ENCODE measurements around the gene SPRING1. TPM values are rescaled to one million over a fixed set of nuclear protein-coding genes. Genes with fewer than 3 reads are reported as not detected.

Gene SPRING1
- total RNA-seq, 1 experiment from 2014 or later: 44.2 TPM

DNA sequence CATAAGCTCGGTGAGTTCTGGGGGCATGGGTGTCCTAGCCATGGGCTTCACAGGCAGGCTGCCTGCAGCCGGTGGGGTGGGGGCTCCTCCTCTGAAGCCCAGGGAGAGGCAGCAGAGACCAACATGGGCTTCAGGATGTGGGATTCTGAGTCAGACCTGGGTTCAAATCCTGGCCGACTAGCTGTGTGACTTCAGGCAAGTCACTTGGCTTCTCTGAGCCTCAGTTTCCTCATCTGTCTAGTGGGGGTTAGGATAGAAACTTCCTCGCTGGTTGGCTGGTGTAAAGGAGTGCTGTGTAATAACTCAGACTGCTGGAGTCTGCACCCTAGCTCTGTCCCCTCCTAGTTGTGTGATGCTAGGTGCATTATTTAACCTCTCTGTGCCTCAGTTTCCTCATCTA, 12.4 kb upstream of the SPRING1 start:
- Mint-ChIP-seq H3K4me3 (no peak overlapping the region), H3K4me1 (no peaks in the 10 kb centered on the region), H3K36me3 (ENCODE audit: insufficient read depth in 1 of 3, low read depth in 3 of 3) (peaks cover 17 to 49% (median 32%) of the 10 kb centered on the region in 3 experiments; a peak in 6 of 7 replicates), H3K27me3 (ENCODE audit: low read depth) (no peaks in the 10 kb centered on the region), H3K27ac (no peak overlapping the region), H3K9me3 (no peaks in the 10 kb centered on the region)
- no peak overlapping the region for H2BK120ac ChIP-seq (ENCODE audit: low read depth, low read length, poor library complexity, severe bottlenecking)
- no peak overlapping the region for H3K56ac ChIP-seq (ENCODE audit: insufficient read length, low read depth, low read length)
- H3K4ac ChIP-seq (ENCODE audit: low read depth, low read length): no peak overlapping the region
- H2BK20ac ChIP-seq (ENCODE audit: low read depth, low read length, poor library complexity, severe bottlenecking): no peak overlapping the region
- H3K18ac ChIP-seq (ENCODE audit: insufficient read length, low read depth, low read length): no peak overlapping the region
- H2BK5ac ChIP-seq (ENCODE audit: insufficient read length, low read length): no peak overlapping the region
- H2AK5ac ChIP-seq (ENCODE audit: insufficient read length, low read length): no peak overlapping the region
- H2BK12ac ChIP-seq (ENCODE audit: insufficient read length, low read depth, low read length): no peak overlapping the region
- no peaks in the 10 kb centered on the region for H3K9me3 ChIP-seq (ENCODE audit: control insufficient read depth, low read depth, low read length)
- no peak overlapping the region for H2AFZ ChIP-seq (ENCODE audit: low read length)
- H3K14ac ChIP-seq (ENCODE audit: insufficient read depth, low read length): no peak overlapping the region
- no CpG with 5 or more reads among the region's 4 CpGs for WGBS (ENCODE audit: extremely low coverage, insufficient read length, low lambda C conversion rate)
- no peak overlapping the region for H4K5ac ChIP-seq (ENCODE audit: insufficient read length, low read depth, low read length)
- H3K27me3 ChIP-seq (ENCODE audit: insufficient read depth, low read length): no peaks in the 10 kb centered on the region
- no peak overlapping the region for H3T11ph ChIP-seq (ENCODE audit: low read length)
- DNase-seq: no peak
- TF ChIP-seq, protein P1, sequence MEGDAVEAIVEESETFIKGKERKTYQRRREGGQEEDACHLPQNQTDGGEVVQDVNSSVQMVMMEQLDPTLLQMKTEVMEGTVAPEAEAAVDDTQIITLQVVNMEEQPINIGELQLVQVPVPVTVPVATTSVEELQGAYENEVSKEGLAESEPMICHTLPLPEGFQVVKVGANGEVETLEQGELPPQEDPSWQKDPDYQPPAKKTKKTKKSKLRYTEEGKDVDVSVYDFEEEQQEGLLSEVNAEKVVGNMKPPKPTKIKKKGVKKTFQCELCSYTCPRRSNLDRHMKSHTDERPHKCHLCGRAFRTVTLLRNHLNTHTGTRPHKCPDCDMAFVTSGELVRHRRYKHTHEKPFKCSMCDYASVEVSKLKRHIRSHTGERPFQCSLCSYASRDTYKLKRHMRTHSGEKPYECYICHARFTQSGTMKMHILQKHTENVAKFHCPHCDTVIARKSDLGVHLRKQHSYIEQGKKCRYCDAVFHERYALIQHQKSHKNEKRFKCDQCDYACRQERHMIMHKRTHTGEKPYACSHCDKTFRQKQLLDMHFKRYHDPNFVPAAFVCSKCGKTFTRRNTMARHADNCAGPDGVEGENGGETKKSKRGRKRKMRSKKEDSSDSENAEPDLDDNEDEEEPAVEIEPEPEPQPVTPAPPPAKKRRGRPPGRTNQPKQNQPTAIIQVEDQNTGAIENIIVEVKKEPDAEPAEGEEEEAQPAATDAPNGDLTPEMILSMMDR (conservative IDR thresholded peaks at IDR 0.05): no peak
- no peaks in the 10 kb centered on the region for H3K23me2 ChIP-seq (ENCODE audit: insufficient read length, low read depth, low read length, poor library complexity, severe bottlenecking)
- no peak overlapping the region for H4K91ac ChIP-seq (ENCODE audit: insufficient read length, low read depth, low read length)
- no peak overlapping the region for H2BK15ac ChIP-seq (ENCODE audit: low read depth, low read length)
- no peak overlapping the region for H3K9ac ChIP-seq (ENCODE audit: extremely low read depth, insufficient read length, low read length)
- no peaks in the 10 kb centered on the region for H3K4me1 ChIP-seq (ENCODE audit: insufficient read depth, low read length)
- no peaks in the 10 kb centered on the region for H4K20me1 ChIP-seq (ENCODE audit: control insufficient read depth, insufficient read depth, insufficient read length)
- no peaks in the 10 kb centered on the region for H3K79me2 ChIP-seq (ENCODE audit: insufficient read depth, low read length)
- H3K23ac ChIP-seq (ENCODE audit: insufficient read length, low read depth, low read length): no peak overlapping the region
- H3K79me1 ChIP-seq (ENCODE audit: insufficient read depth, low read depth, low read length, poor library complexity, severe bottlenecking): no peaks in the 10 kb centered on the region
- no peak overlapping the region for H4K8ac ChIP-seq (replicated peaks; ENCODE audit: insufficient read length, low read depth, low read length)
- no peak overlapping the region for H3K4me2 ChIP-seq (ENCODE audit: insufficient read depth, insufficient read length, low read length)
- no peak overlapping the region for H3K27ac ChIP-seq (ENCODE audit: insufficient read length, low read depth, low read length)
